Urinary bladder (tissue), 4 donors: ENCODE data around the gene GDA. TPM values are rescaled to one million over a fixed set of nuclear protein-coding genes. Genes with fewer than 3 reads are reported as not detected.

Source experiments
- DNase-seq: peaks from one replicate; pipeline ENCODE4 v3.0.0-alpha.2; 2015; ENCODE audit errors: extremely low spot score
- H3K27ac ChIP-seq: one replicate; pipeline ENCODE4 v1.5.1; 2013; ENCODE audit warnings: low read depth, mild to moderate bottlenecking, moderate library complexity
- H3K36me3 ChIP-seq: one replicate; pipeline ENCODE4 v1.6.1; 2013; ENCODE audit warnings: mild to moderate bottlenecking, moderate library complexity; ENCODE audit not compliant: insufficient read depth
- H3K4me1 ChIP-seq: one replicate; pipeline ENCODE4 v1.6.1; 2013; ENCODE audit warnings: mild to moderate bottlenecking, moderate library complexity; ENCODE audit not compliant: insufficient read depth
- H3K4me3 ChIP-seq: one replicate; pipeline ENCODE4 v1.5.1; 2013; ENCODE audit warnings: low read depth, low read length
- WGBS: extraction: QIAGEN DNeasy Blood & Tissue Kit; methylation state at CpG from one replicate; pipeline ENCODE4 v1.1.7; 2013; 5-methylcytosine and 5-hydroxymethylcytosine counted together
- polyA plus RNA-seq: library from polyadenylated mRNA; stranded (reverse); fragments of 200-250 nt; gene quantifications from one replicate; pipeline ENCODE4 v1.2.3, GENCODE V29; 2013
- total RNA-seq: library from RNA; depleted of rRNA; stranded (reverse); fragments of >200 nt; gene quantifications from one replicate; pipeline ENCODE4 v1.2.3, GENCODE V29; 2014
- donor health status: healthy with polysubstance abuse.
- donor health status: healthy.

The GDA gene
- total and polyA plus RNA-seq, 2 donors = 2.1 to 5.4 TPM

DNA sequence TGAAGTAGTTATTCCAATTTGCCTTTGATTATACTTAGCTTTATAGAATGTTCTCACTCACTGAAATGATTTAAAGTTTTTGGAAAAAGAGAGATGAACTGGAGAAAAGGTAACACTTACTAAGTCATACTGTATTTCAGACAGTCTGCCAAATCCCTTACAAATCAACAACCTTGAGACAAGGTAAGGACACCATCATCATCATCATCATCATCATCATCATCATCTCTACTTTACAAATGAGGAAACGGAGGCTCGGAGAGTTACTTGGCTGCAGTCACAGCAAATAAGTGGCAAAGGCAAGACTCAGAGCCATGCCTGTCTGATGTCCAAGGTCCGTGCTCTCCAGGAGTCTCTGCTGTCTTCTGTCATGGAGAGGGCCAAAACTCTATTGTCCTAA, 9.4 kb downstream of the GDA start:
- DNase-seq = no peak
- no peak overlapping the region for H3K27ac ChIP-seq
- H3K4me1 ChIP-seq = no peaks in the 10 kb centered on the region
- H3K4me3 ChIP-seq = no peak overlapping the region
- H3K36me3 ChIP-seq = no peaks in the 10 kb centered on the region
- WGBS = 86% methylated on average over 3 of the region's 3 CpGs

DNA sequence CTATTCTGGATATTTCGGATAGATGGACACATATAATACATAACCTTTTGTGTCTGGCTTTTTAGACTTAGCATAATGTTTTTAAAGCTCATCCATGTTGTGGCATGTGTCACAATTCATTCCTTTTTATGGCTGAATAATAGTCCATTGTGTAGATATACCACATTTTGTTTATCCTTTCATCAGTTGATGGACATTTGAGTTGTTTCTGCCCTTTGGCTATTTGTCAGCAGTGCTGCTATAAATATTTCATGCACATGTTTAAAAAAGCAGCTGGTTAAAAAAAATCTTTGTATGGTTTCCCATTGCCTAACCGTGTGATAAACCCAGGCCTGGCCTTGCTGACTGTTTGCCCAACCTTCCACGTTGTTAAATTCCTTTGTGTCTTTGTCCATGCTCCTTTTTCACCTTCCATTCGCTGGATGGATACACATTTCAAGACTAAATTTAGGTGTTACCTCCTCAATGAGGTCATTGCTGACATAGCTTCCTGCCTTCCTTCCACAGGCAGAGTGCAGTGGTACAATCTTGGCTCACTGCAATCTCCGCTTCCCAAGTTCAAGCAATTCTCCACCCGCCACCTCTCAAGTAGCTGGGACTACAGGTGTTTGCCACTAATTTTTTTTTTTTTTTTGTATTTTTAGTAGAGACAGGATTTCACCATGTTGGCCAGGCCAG, 11.3 kb downstream of the GDA start:
- DNase-seq = no peak
- H3K4me3 ChIP-seq = no peak overlapping the region
- WGBS = 82% methylated on average over 6 of the region's 6 CpGs
- no peaks in the 10 kb centered on the region for H3K36me3 ChIP-seq
- H3K27ac ChIP-seq = no peak overlapping the region
- no peaks in the 10 kb centered on the region for H3K4me1 ChIP-seq

DNA sequence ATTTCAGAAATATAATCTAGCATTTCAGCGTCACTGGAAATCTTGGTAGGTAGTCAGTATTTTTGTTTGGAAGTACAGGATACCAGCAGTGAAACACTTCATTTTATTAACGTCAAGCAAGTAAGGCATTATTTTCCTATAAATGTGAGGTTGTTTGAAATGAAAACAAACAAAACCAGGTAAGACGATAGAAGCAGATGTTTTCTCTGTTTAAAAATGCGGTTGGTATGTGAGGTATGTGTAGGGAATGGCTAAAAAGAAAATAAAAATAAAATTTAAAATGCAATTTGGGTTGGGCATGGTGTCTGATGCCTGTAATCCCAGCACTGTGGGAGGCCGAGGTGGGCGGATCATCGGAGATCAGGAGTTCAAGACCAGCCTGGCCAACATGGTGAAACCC, 16.1 kb downstream of the GDA start:
- Histone ChIP-seq H3K4me3 (no peak overlapping the region), H3K4me1 (no peaks in the 10 kb centered on the region), H3K36me3 (no peaks in the 10 kb centered on the region), H3K27ac (no peak overlapping the region)
- whole genome bisulfite sequencing = 76% methylated on average over 7 of the region's 7 CpGs
- DNase-seq = no peak

DNA sequence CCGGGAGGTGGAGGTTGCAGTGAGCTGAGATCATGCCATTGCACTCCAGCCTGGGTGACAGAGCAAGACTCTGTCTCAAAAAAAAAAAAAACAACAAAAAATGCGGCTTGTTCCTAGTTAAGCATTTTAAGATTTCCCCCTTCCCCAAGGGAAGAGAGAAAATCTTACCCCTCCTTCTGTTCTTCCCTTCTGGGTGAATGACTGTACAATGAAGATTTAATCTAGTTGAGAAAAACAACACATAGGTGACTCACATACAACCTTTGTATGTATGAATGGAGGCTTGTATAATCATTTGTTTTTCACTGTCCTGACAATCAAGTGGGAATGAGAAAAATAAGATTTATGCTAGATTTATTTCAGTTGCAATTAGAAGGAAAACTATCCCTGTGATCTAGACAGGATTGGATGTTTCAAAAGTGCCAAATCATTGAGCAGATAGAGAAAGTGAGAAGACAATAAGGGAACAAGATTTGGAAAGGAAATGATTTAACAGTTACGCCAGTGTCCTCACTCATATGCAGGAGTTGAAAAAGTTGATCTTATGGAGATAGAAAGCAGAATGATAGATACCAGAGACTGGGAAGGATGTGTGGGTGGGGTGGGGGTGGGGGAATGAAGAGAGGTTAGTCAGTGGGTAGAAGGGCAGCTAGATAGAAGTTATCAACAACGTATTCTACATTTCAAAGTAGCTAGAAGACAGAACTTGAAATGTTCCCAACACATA, 16.7 kb downstream of the GDA start:
- no peak for DNase-seq
- no peak overlapping the region for H3K27ac ChIP-seq
- H3K36me3 ChIP-seq = no peaks in the 10 kb centered on the region
- no peaks in the 10 kb centered on the region for H3K4me1 ChIP-seq
- 63% methylated on average over 4 of the region's 4 CpGs for WGBS
- H3K4me3 ChIP-seq = no peak overlapping the region

DNA sequence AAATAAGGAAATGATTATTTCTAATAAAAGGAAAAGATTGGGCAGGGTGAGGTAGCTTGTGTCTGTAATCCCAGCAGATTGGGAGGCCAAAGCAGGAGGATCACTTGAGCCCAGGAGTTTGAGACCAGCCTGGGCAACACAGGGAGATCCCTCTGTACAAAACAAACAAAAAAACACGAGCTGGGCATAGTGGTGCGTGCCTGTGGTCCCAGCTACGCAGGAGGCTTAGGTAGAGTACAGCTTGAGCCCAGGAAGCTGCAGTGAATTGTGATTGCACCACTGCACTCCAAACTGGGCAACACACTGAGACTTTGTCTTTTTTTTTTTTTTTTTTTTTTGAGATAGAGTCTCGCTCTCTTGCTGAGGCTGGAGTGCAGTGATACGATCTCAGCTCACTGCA, 18.8 kb downstream of the GDA start:
- Histone ChIP-seq H3K36me3 (no peaks in the 10 kb centered on the region), H3K4me1 (no peaks in the 10 kb centered on the region), H3K4me3 (no peak overlapping the region), H3K27ac (no peak overlapping the region)
- 70% methylated on average over 5 of the region's 5 CpGs for WGBS
- DNase-seq = no peak

DNA sequence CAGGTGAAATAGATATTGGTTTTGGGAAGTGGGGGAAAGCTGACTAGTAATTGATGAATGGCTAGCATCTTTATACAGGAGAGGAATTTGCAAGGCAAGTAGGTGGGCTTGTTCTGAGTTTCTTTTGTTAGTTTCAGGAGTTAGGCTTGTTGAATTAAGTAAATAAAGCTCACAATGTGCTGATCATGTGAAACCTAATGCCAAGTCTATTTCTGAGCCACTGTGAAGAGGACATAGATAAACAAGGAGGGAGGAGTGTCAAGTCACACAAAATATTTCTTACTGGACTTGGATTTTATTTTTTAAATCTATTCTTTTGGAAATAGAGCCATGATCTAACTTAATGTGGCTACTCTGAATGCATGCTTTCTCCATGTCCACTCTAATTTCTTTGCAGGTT, 19.9 kb downstream of the GDA start:
- DNase-seq = no peak
- no peaks in the 10 kb centered on the region for H3K36me3 ChIP-seq
- no peak overlapping the region for H3K27ac ChIP-seq
- no peaks in the 10 kb centered on the region for H3K4me1 ChIP-seq
- no peak overlapping the region for H3K4me3 ChIP-seq

DNA sequence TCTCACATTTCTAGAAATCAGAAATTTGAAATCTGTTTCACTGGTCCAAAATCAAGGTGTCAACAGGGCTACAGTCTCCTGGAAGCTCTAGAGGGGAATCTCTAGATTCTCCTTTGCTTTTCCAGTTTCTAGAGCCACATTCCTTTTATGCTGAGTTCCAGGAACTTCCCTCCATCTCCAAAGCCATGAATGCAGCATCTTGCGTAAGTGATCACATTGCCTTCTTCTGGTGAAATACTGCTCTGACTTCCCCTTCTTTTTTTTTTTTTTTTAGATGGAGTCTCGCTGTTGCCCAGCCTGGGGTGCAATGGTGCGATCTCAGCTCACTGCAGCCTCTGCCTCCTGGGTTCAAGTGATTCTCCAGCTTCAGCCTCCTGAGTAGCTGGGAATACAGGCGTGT, 23.8 kb downstream of the GDA start:
- DNase-seq = no peak
- Histone ChIP-seq H3K27ac (no peak overlapping the region), H3K4me3 (no peak overlapping the region), H3K4me1 (no peaks in the 10 kb centered on the region), H3K36me3 (no peaks in the 10 kb centered on the region)
- WGBS = 90% methylated on average over 4 of the region's 4 CpGs

DNA sequence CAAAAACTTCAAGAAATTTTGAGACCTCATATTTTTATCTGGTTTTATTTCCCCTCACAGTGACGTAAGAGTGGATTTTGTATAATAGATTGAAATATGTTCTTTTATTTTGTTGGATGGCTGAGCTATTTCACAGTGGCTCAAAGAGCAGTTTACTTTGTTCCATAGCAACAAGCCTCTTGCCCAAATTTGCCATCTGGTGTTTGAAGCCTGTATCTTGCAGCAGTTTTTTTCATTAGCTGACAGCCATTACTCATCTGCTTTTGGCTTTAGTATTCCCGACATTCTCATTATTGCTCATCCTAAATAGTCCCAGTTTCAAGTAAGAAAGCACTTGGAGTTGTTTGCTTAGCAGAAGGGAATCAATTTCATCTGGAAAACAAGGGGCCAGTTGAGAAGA, 36.3 kb downstream of the GDA start:
- no peak overlapping the region for H3K4me3 ChIP-seq
- WGBS = 68% methylated on average over 2 of the region's 2 CpGs
- H3K36me3 ChIP-seq = no peaks in the 10 kb centered on the region
- H3K4me1 ChIP-seq = no peaks in the 10 kb centered on the region
- DNase-seq = no peak
- no peak overlapping the region for H3K27ac ChIP-seq

DNA sequence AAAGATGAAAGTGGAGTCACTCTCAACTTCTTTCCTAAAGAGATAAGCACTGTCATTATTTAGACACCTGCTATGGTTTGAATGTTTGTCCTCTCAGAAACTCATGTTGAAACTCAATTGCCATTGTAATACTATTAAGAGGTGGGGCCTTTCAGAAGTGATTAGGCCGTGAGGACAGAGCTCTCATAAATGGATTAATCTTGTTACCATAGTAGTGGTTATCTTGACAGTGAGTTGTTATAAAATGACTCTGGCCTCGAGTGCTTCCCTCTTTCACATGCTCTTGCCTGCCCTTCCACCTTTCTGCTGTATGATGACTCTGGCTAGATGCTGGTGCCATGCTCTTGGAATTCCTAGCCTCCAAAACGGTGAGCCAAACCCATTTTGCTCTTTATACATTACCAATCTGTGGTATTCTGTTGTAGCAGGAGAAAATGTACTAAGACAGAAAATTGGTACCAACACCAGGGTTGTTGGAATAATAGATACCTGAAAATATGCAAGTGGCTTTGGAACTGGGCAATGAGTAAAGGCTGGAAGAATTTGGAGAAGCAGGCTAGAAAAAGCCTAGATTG, 38.0 kb downstream of the GDA start:
- H3K36me3 ChIP-seq = no peaks in the 10 kb centered on the region
- no peak overlapping the region for H3K27ac ChIP-seq
- H3K4me3 ChIP-seq = no peak overlapping the region
- no peak for DNase-seq
- WGBS = 26% methylated on average over 3 of the region's 3 CpGs
- H3K4me1 ChIP-seq = no peaks in the 10 kb centered on the region

DNA sequence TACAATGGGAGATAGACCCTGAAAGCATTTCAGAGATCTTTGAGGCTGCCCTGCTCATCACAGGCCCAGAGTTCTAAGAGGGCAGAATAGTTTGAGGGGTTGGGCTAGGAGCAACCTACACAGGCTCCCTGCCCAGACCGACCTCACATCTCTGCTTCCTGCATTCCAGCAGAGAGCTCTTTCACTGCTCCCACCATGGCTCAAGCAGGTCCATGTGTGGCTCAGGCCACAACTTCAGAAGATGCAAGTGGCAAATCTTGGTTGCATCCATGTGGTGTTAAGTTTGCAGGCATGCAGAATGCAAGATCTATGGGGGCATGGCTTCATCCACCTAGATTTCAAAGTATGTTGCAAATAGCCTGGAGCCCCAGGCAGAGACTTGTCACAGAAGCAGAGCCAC, 39.0 kb downstream of the GDA start:
- Histone ChIP-seq H3K4me3 (no peak overlapping the region), H3K4me1 (no peaks in the 10 kb centered on the region), H3K36me3 (no peaks in the 10 kb centered on the region), H3K27ac (no peak overlapping the region)
- WGBS = 65% methylated on average over 1 of the region's 1 CpG
- DNase-seq = no peak

DNA sequence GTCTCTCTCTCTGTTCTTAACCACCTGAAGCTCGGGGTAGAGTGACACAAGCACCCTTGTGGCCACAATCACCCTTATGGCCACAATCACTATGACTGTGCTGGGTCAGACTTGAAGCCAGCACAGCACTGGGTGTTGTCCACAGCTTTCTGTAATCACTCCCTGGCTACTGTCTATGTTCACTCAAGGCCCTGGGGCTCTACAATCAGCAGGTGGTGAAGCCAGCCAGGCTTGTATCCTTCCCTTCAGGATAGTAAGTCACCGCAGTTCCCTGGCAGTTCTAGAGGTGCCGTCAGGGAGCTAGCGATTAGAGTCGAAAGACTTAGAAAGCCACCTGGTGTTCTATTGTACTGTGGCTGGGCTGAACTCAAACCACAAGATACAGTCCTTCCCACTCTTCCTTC, 44.2 kb downstream of the GDA start:
- H3K36me3 ChIP-seq = peaks cover 1% of the 10 kb centered on the region
- DNase-seq = no peak
- no peaks in the 10 kb centered on the region for H3K4me1 ChIP-seq
- no peak overlapping the region for H3K27ac ChIP-seq
- 75% methylated on average over 5 of the region's 5 CpGs for WGBS
- no peak overlapping the region for H3K4me3 ChIP-seq

DNA sequence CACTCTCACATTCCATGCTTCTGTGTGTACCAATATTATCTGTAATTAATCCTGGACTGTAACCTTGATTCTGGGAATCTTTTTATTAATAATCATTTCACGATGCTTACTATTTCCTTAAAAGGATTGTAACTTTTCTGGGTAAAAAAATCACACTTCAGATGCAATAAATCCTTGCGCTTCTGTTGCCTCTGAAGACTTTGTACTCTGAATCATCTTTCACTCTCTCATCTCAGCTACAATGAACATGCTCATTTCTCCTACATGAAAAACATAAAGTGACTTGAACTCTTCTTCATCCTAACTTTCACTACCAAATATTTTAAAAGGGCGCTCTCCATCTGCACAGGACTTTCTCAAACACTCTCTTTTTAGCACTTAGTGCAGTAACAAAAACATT, 50.0 kb downstream of the GDA start:
- 64% methylated on average over 3 of the region's 3 CpGs for WGBS
- H3K27ac ChIP-seq = no peak overlapping the region
- peaks cover 1% of the 10 kb centered on the region for H3K36me3 ChIP-seq
- no peaks in the 10 kb centered on the region for H3K4me1 ChIP-seq
- no peak overlapping the region for H3K4me3 ChIP-seq
- no peak for DNase-seq

DNA sequence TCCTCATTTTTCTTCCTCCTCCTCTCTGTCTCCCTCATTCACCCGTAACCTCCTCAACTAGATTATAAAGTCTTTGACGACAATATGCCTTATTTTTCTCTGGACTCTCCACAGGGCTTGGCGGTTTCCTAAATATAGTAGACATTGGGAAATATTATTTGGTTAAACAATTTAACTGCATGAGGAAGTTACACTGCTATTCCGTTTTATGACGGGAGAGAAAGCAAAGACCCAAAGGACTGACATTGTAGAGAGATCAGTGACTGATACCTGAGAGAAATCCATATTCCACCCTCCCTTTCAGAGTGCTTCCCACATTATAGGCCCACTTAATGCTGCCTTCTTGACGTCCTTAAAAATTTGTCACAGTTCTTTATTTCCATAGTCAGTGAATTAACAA, 51.2 kb downstream of the GDA start:
- DNase-seq = no peak
- 85% methylated on average over 6 of the region's 6 CpGs for WGBS
- Histone ChIP-seq H3K4me3 (no peak overlapping the region), H3K36me3 (peaks cover 1% of the 10 kb centered on the region), H3K27ac (no peak overlapping the region), H3K4me1 (no peaks in the 10 kb centered on the region)

DNA sequence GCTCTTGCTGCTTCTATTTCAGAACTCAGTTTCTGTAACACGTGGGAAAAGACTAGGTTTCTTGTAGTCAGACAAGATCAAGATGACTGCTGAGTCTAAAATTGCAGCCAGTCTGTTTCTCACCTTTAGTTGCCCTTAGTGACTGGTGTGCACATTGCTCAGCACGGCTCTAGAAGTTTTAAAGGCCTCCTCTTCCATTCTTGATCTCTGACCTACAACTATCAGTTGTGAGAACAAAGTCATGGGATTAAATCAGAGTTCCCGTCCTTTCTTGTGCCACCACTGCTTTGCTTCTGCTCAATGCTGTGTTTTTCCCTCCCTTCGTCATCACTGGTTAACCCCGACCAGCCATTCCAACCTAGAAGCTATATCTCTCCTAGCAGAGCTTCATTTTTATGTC, 52.8 kb downstream of the GDA start:
- no peaks in the 10 kb centered on the region for H3K36me3 ChIP-seq
- H3K4me1 ChIP-seq = no peaks in the 10 kb centered on the region
- H3K4me3 ChIP-seq = no peak overlapping the region
- 62% methylated on average over 5 of the region's 5 CpGs for WGBS
- no peak for DNase-seq
- no peak overlapping the region for H3K27ac ChIP-seq
